Urinary bladder (tissue), 4 donors: Measurements from ENCODE around the gene TATDN2. TPM values are rescaled to one million over a fixed set of nuclear protein-coding genes. Genes with fewer than 3 reads are reported as not detected.
"Not testable (repeated sequence)": the region's sequence is repeated elsewhere in the genome, so short reads cannot be mapped to it uniquely, and the experiment has no call there.

Experiments
- DNase-seq: peaks from one replicate; pipeline ENCODE4 v3.0.0-alpha.2; 2015; ENCODE audit errors: extremely low spot score
- H3K27ac ChIP-seq: one replicate; pipeline ENCODE4 v1.5.1; 2013; ENCODE audit warnings: low read depth, mild to moderate bottlenecking, moderate library complexity
- H3K36me3 ChIP-seq: one replicate; pipeline ENCODE4 v1.6.1; 2013; ENCODE audit warnings: mild to moderate bottlenecking, moderate library complexity; ENCODE audit not compliant: insufficient read depth
- H3K4me1 ChIP-seq: one replicate; pipeline ENCODE4 v1.6.1; 2013; ENCODE audit warnings: mild to moderate bottlenecking, moderate library complexity; ENCODE audit not compliant: insufficient read depth
- H3K4me3 ChIP-seq: one replicate; pipeline ENCODE4 v1.5.1; 2013; ENCODE audit warnings: low read depth, low read length
- WGBS: extraction: QIAGEN DNeasy Blood & Tissue Kit; methylation state at CpG from one replicate; pipeline ENCODE4 v1.1.7; 2013; 5-methylcytosine and 5-hydroxymethylcytosine counted together
- polyA plus RNA-seq: library from polyadenylated mRNA; stranded (reverse); fragments of 200-250 nt; gene quantifications from one replicate; pipeline ENCODE4 v1.2.3, GENCODE V29; 2013
- total RNA-seq: library from RNA; depleted of rRNA; stranded (reverse); fragments of >200 nt; gene quantifications from one replicate; pipeline ENCODE4 v1.2.3, GENCODE V29; 2014
- donor health status: healthy with polysubstance abuse.
- donor health status: healthy.

TATDN2 gene
- total and polyA plus RNA-seq, 2 donors = 11.3 to 21.7 TPM

DNA sequence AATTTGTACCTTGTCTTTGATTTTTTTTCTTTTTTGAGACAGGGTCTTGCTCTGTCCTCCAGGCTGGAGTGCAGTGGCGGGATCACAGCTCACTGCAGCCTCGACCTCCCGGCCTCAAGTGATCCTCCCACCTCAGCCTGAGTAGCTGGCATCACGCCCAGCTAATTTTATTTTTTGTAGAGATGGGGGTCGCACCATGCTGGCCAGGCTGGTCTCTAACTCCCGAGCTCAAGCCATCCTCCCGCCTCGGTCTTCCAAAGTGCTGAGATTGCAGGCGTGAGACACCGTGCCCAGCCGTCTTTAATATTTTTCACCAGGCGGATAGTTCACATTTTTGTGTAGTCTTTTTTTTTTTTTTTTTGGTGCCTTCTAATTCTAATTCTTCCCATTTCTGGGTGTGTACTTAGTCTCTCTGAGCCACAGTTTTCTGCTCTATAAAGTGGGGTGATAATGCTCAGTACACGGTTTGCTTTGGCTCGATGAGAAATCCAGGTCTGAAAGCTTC lies 528 bp upstream of the TATDN2 start:
- Histone ChIP-seq H3K4me1 (peaks cover 2% of the 10 kb centered on the region), H3K4me3 (peak overlapping the region; percentile 76), H3K27ac (no peak overlapping the region), H3K36me3 (peaks cover 5% of the 10 kb centered on the region)
- 38% methylated on average over 14 of the region's 14 CpGs for WGBS
- DNase-seq = no peak

DNA sequence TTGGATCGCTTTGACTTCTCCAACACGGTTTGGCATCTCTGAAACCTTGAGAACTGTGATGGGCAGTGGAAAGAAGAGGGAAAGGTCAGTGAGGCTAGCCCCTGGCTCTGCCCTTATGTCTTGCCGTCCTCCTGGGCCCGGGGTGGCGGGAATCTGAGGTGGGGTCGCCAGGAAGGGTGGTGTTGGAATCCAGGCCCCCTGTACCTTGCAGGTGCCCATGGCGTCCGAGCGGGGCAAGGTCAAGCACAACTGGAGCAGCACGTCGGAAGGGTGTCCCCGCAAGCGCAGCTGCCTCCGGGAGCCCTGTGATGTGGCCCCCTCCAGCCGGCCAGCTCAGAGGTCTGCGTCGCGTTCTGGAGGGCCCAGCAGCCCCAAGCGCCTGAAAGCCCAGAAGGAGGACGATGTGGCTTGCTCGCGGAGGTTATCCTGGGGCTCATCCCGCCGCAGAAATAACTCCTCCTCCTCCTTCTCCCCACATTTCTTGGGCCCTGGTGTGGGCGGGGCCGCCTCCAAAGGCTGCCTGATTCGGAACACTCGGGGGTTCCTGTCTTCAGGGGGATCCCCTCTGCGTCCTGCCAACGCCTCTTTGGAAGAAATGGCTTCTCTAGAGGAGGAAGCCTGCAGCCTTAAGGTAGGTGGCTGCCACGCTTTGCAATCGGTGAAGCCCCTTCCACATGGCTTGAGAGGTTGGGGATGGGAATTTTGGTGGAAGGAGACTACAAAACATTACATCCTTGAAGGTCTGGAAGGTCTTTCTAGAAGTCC lies 907 bp downstream of the TATDN2 start:
- Histone ChIP-seq H3K36me3 (peaks cover 5% of the 10 kb centered on the region), H3K4me1 (peaks cover 2% of the 10 kb centered on the region), H3K27ac (peak overlapping the region; percentile 23), H3K4me3 (peak overlapping the region; percentile 76)
- no peak for DNase-seq
- WGBS = 1% methylated on average over 32 of the region's 32 CpGs

DNA sequence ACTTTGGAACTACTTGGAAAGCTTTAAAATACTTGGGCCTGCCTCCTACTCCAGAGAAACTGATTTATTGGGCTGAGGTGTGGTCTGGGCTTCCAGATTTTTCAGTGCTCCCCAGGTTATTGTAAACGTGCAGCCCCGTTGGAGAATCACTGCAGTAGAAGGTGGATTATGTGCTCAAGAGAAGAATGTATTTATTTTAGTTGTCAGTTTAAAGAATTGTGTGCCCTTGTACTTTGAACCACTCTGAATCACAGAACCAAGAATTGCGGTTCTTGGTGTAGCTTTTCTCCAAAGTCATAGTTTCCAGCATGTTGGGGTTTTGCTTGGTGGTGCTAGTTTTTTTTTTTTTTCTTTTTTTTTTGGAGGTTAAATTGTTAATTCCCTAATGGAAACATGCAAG lies 1.6 kb downstream of the TATDN2 start:
- peak overlapping the region; percentile 76 for H3K4me3 ChIP-seq
- peaks cover 3% of the 10 kb centered on the region for H3K36me3 ChIP-seq
- peaks cover 2% of the 10 kb centered on the region for H3K4me1 ChIP-seq
- no peak for DNase-seq
- no peak overlapping the region for H3K27ac ChIP-seq
- WGBS = 14% methylated on average over 3 of the region's 3 CpGs

DNA sequence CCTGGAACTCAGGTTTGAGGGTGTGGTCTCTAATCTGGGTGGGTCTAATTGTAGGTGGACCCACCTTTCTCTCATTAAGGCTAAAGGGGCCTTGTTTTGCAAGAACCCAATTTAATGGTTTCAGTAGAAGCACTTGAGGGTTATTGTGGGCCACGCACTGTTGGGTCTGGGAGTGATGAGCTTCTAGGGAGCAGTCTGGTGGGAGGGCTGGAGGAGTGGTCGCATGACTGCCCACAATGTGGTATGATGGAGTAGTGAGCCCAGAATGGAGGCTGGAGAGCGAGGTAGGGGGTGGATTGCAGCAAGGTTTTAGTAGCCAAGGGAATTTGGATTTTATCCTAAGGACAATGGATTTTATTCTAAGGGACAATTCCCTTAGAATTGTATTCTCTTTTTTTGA lies 2.7 kb downstream of the TATDN2 start:
- peaks cover 3% of the 10 kb centered on the region for H3K36me3 ChIP-seq
- peaks cover 2% of the 10 kb centered on the region for H3K4me1 ChIP-seq
- WGBS = 95% methylated on average over 3 of the region's 3 CpGs
- H3K4me3 ChIP-seq = no peak overlapping the region
- no peak overlapping the region for H3K27ac ChIP-seq
- no peak for DNase-seq

DNA sequence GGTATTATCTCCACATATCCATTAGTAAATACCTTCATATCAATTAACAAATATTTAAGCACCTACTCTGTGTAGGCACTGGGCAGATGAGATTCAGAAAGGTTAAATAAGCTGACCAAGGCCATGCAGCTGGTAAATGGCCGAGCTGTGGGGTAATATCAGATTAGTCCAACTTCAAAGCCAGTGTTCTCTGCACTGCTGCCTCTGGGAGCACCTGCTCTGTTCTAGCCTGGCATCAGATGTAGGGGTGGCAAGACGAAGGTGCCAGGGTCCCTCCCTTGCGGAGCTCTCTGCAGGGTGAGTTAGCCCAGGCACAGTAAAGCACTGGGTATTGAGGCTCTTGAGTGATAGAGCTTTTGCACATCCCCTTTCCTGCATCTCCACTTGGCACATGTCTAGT lies 5.5 kb downstream of the TATDN2 start:
- Histone ChIP-seq H3K36me3 (peaks cover 3% of the 10 kb centered on the region), H3K27ac (no peak overlapping the region), H3K4me3 (no peak overlapping the region), H3K4me1 (peaks cover 2% of the 10 kb centered on the region)
- DNase-seq = no peak
- 93% methylated on average over 3 of the region's 3 CpGs for WGBS

DNA sequence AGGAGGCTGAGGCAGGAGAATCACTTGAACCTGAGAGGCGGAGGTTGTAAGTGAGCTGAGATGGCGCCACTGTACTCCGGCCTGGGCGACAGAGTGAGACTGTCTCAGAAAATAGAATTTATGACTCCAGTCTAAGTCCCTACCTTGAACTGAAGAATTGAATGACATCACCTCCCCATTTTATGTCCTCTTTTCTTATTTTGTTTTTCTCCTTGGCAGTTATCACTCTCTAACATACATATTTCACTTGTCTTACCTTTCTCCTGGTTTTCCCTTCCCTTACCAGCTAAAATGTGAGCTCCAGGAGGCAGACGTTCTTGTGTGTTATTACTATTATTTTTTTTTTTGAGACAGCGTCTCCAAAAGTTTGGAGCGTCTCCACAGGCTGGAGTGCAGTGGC lies 7.6 kb downstream of the TATDN2 start:
- peaks cover 4% of the 10 kb centered on the region for H3K36me3 ChIP-seq
- DNase-seq = no peak
- 92% methylated on average over 7 of the region's 7 CpGs for WGBS

DNA sequence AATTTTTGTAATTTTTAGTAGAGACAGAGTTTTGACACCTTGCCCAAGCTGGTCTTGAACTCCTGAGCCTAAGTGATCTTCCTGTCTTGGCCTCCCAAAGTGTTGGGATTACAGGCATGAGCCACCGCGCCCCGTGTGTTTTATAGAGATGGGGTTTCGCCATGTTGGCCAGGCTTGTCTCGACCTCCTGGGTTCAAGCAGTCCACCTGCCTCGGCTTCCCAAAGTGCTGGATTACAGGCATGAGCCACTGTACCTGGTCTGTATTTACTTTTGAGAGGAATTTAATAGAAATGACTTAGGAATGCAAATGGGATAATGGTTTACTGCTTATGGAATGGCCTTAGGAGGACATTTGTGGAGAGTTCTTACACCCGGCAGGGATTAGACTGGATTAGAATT lies 10.8 kb downstream of the TATDN2 start:
- Histone ChIP-seq H3K4me3 (no peak overlapping the region), H3K36me3 (peaks cover 3% of the 10 kb centered on the region), H3K27ac (no peak overlapping the region), H3K4me1 (no peaks in the 10 kb centered on the region)
- DNase-seq = no peak
- 93% methylated on average over 7 of the region's 7 CpGs for WGBS

More for the DNA sequence above, 7.6 kb downstream of the TATDN2 start:
- peaks cover 2% of the 10 kb centered on the region for H3K4me1 ChIP-seq
- H3K4me3 ChIP-seq = no peak overlapping the region
- no peak overlapping the region for H3K27ac ChIP-seq

DNA sequence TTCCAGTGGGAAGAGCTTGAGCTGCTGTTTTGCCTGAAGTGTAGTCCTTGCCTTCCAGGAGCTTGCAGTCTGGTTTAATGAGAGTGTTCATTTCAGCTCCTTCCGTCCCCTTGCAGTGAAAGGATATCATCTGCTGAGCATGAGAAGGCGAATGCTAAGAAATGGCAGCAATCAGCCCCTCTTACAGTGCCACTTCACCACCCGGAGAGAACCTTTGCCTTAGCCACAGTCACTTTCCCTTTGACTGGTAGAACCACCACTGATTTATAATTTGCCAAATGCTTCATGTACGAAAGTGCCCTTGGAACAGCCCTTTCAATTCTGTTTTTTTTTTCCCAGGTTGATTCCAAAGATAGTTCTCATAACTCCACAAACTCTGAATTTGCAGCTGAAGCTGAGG lies 11.5 kb downstream of the TATDN2 start:
- DNase-seq = no peak
- peaks cover 3% of the 10 kb centered on the region for H3K36me3 ChIP-seq
- 84% methylated on average over 4 of the region's 4 CpGs for WGBS
- H3K4me3 ChIP-seq = no peak overlapping the region
- H3K27ac ChIP-seq = no peak overlapping the region
- H3K4me1 ChIP-seq = no peaks in the 10 kb centered on the region

DNA sequence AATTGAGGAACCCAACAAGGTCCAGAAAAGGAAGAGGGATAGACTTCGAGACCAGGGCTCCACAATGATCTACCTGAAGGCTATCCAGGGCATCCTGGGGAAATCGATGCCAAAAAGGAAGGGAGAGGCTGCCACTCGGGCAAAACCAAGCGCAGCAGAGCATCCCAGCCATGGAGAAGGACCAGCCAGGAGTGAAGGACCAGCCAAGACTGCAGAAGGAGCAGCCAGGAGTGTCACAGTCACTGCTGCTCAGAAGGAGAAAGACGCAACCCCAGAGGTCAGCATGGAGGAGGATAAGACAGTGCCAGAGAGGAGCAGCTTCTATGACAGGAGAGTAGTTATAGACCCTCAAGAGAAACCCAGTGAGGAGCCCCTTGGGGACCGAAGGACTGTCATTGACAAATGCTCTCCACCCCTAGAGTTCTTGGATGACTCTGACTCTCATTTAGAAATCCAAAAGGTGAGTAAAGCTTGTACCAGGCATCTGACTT lies 12.0 kb downstream of the TATDN2 start:
- Histone ChIP-seq H3K27ac (no peak overlapping the region), H3K36me3 (peaks cover 3% of the 10 kb centered on the region), H3K4me3 (no peak overlapping the region), H3K4me1 (no peaks in the 10 kb centered on the region)
- DNase-seq = no peak
- WGBS = 95% methylated on average over 6 of the region's 6 CpGs

DNA sequence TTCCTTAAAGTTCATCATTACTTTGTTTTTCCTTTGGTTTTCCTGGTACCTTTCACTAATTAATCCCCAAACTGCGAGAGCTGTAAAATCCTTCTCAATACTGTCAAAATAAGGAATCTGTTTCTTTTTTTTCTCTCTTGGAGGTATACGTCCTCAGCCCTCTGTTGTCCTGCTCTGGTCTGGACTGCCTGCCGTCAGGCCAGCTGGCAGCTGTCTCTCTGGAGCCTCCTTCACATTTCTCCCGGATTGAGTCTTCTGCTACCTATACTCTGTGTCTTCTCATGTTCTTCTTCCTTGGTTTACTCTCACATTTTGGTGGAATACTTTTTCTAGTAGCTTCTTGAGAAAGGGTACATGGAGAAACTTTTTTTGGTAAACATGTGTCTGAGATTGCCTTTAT lies 13.8 kb downstream of the TATDN2 start:
- no peak overlapping the region for H3K27ac ChIP-seq
- DNase-seq = no peak
- WGBS = 71% methylated on average over 4 of the region's 4 CpGs
- H3K4me3 ChIP-seq = no peak overlapping the region
- no peaks in the 10 kb centered on the region for H3K4me1 ChIP-seq
- H3K36me3 ChIP-seq = peaks cover 3% of the 10 kb centered on the region

DNA sequence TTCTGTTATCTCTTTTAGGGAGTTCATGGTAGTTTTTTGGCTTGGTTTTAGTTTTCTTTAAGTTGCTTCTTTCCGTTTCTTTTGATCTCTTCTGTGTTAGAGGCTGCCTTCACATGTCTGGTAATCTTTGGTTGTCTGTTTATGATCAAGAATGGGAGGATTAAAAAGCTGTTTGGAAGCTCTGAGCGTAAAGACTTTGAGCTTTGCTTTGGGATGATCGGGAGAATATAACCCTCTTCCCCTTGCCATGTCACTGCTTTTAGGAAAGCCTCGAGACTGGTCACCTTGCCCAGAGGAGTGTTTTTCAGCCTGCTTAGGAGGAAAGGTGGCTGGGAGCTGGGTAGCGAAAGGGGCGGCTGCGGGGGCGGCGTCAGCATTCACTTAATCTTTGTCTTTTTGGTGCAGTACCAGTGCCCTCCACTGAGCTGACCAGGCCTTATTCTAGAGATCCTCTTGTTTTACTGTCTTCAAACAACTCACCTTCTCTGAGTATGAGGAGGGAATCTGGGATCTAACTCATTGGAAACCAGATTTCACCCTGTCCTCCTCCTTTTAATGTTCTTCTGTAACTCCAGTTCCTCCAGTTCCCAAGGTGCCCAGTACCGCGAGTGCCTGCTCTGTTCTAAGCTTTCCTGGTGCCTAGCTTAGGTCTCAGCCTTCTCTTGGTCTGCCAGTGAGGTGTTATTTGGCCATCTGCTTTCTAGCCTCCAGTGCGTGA lies 15.5 kb downstream of the TATDN2 start:
- no peak for DNase-seq
- H3K27ac ChIP-seq = peak overlapping the region; percentile 68
- no peak overlapping the region for H3K4me3 ChIP-seq
- H3K4me1 ChIP-seq = no peaks in the 10 kb centered on the region
- WGBS = 33% methylated on average over 12 of the region's 12 CpGs
- peaks cover 3% of the 10 kb centered on the region for H3K36me3 ChIP-seq

DNA sequence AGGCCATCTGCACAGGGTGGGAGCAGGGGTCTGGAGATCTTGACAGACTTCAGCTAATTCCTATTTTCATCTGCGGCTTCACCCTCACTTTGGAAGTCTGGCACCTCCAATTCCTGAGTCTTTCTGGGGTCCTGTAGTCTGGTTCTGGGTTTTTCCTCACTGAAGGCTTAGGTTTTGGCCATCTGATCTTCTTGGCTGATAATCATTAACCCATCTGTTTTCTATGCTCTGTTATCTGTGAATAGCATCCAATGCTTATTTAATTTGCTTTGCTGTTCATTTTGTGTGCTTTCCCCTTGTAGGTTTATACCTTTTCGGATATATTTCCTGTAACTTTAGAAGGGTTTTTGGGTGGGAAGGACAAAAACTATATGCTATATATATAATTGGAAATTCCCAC lies 17.6 kb downstream of the TATDN2 start:
- no peak for DNase-seq
- Histone ChIP-seq H3K36me3 (peaks cover 2% of the 10 kb centered on the region), H3K4me1 (no peaks in the 10 kb centered on the region), H3K4me3 (no peak overlapping the region), H3K27ac (no peak overlapping the region)
- 93% methylated on average over 2 of the region's 2 CpGs for WGBS

DNA sequence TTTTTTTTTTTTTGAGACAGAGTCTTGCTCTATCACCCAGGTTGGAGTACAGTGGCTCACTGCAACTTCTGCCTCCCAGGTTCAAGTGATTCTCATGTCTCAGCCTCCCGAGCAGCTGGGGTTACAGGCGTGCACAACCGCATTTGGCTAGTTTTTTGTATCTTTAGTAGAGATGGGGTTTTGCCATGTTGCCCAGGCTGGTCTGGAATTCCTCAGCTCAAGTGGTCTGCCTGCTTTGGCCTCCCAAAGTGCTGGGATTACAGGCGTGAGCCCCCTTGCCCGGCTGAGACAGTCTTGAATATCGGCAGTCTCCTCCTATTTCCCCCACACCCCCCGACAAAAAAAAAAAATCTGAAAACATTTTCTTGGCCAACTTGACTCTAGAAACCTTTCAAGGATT lies 18.7 kb downstream of the TATDN2 start:
- DNase-seq, H3K36me3 ChIP-seq, H3K27ac ChIP-seq, H3K4me3 ChIP-seq, H3K4me1 ChIP-seq: not testable (repeated sequence)
- WGBS = 82% methylated on average over 7 of the region's 7 CpGs

DNA sequence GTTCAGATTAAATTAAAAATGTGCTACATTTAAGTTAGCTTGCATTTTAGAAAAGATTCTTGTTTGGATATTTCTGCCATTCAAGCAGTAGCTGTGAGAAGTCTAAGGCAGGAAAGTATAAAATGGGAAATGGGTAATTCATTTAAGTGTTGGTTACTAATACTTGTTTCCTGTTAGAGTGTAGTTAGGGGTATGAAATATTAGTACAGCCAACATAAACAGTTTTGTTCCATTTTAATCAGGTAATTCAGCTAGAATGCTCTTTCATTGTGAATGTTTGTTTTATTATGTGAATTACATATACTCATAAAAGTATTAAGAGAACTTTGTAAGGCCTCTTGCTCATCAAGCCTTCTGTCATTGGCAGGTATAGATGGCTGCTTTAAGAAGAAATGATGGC lies 19.9 kb downstream of the TATDN2 start:
- Histone ChIP-seq H3K4me3 (no peak overlapping the region), H3K27ac (no peak overlapping the region), H3K36me3 (no peaks in the 10 kb centered on the region), H3K4me1 (no peaks in the 10 kb centered on the region)
- no peak for DNase-seq
